Endothelial cell of umbilical vein (primary cell): ENCODE data around the gene CFP. TPM values are rescaled to one million over a fixed set of nuclear protein-coding genes. Genes with fewer than 3 reads are reported as not detected.
A peak's percentile ranks its signal among the peaks of the same experiment; 100 is the strongest.

ENCODE experiments used
- BruUV-seq: library from RNA; stranded (reverse); fragments of 400-500 nt; replicated peaks from 2 replicates; lab custom pipeline; 2021; lab: Mats Ljungman, UMichigan
- CTCF ChIA-PET: fragments of 300-600, 350-600 bp; sonication (Branson Sonifier 250); formaldehyde crosslinking; loops from one replicate; lab custom pipeline; 2021; ENCODE audit warnings: antibody characterized with exemption, inconsistent platforms; lab: Charles Lee
- POLR2A ChIA-PET: fragments of 300-600, 350-600 bp; sonication (Branson Sonifier 250); formaldehyde crosslinking; loops from one replicate; lab custom pipeline; 2021; ENCODE audit warnings: antibody characterized with exemption, inconsistent platforms; lab: Charles Lee
- DNase-seq: peaks from one replicate; pipeline ENCODE4 v3.0.0-alpha.2; 2011; ENCODE audit warnings: low read depth, low spot score
- FAIRE-seq: peaks from 2 replicates; lab custom pipeline; 2011; peaks lifted over from hg19 to GRCh38; lab: Jason Lieb, UNC
- H2AFZ ChIP-seq: 2 replicates; pipeline ENCODE4 v1.6.0; 2012; ENCODE audit warnings: low read depth, low read length, control low read depth, inconsistent platforms
- H3K27ac ChIP-seq: 2 replicates; pipeline ENCODE4 v1.5.1; 2011; ENCODE audit warnings: low read depth, mild to moderate bottlenecking, control low read depth, low read length, moderate library complexity; ENCODE audit not compliant: insufficient read depth
- H3K27me3 ChIP-seq, 2 experiments: 2 replicates each; pipeline versions ENCODE4 v1.6.0 to v1.6.1; 2011; ENCODE audit warnings: low read length in 2 of 2, mixed read lengths in 1 of 2; ENCODE audit not compliant: control insufficient read depth in 2 of 2, insufficient read depth in 2 of 2
- H3K36me3 ChIP-seq, 2 experiments: 2 replicates in 1 of 2; 3 replicates in 1 of 2; pipeline ENCODE4 v1.5.1; 2011; ENCODE audit warnings: low read length in 2 of 2, mild to moderate bottlenecking in 1 of 2, moderate library complexity in 1 of 2; ENCODE audit not compliant: control insufficient read depth in 2 of 2, insufficient read depth in 2 of 2; ENCODE audit errors: extremely low read depth in 1 of 2
- H3K4me1 ChIP-seq: 3 replicates; pipeline ENCODE4 v1.5.1; 2011; ENCODE audit warnings: mild to moderate bottlenecking, low read length; ENCODE audit not compliant: control insufficient read depth, insufficient read depth; ENCODE audit errors: extremely low read depth
- H3K4me2 ChIP-seq: 2 replicates; pipeline ENCODE4 v1.6.1; 2011; ENCODE audit warnings: low read length, control low read depth, mixed read lengths; ENCODE audit not compliant: insufficient read depth
- H3K4me3 ChIP-seq, 3 experiments: fragments of 200-600 bp in 1 of 3; sonication (generic), shearing (Covaris generic) in 1 of 3; replicated peaks in 1 of 3; 2 replicates each; pipeline ENCODE4 v1.5.1; 2011 to 2016; ENCODE audit warnings: control low read depth in 3 of 3, low read length in 3 of 3, mild to moderate bottlenecking in 2 of 3, inconsistent platforms in 1 of 3, low read depth in 1 of 3, moderate library complexity in 1 of 3; ENCODE audit not compliant: insufficient read depth in 1 of 3
- H3K79me2 ChIP-seq: 2 replicates; pipeline ENCODE4 v1.6.0; 2012; ENCODE audit warnings: low read length, inconsistent platforms; ENCODE audit not compliant: control insufficient read depth, insufficient read depth
- H3K9ac ChIP-seq: replicated peaks from 2 replicates; pipeline ENCODE3; 2011; ENCODE audit warnings: low read length, control low read depth; ENCODE audit not compliant: insufficient read depth; ENCODE audit errors: extremely low read depth
- H3K9me1 ChIP-seq: replicated peaks from 3 replicates; pipeline ENCODE4 v1.6.0; 2011; ENCODE audit warnings: mild to moderate bottlenecking, low read length; ENCODE audit not compliant: control insufficient read depth, insufficient read depth; ENCODE audit errors: extremely low read depth
- H3K9me3 ChIP-seq: replicated peaks from 2 replicates; pipeline ENCODE4 v1.5.1; 2012; ENCODE audit warnings: low read length, inconsistent platforms; ENCODE audit not compliant: control insufficient read depth, insufficient read depth
- H4K20me1 ChIP-seq: replicated peaks from 2 replicates; pipeline ENCODE3; 2011; ENCODE audit warnings: mild to moderate bottlenecking, low read length; ENCODE audit not compliant: control insufficient read depth, insufficient read depth; ENCODE audit errors: extremely low read depth
- EZH2 ChIP-seq: IDR thresholded peaks from 2 replicates; pipeline ENCODE4 v1.6.1; 2012; ENCODE audit warnings: borderline replicate concordance, low read depth, mild to moderate bottlenecking, moderate library complexity, low read length, inconsistent platforms; ENCODE audit not compliant: severe bottlenecking
- GATA2 ChIP-seq: IDR thresholded peaks from 2 replicates; pipeline ENCODE4 v1.7.0; 2011; ENCODE audit warnings: low read depth, mild to moderate bottlenecking, moderate library complexity, mixed read lengths, low read length; ENCODE audit not compliant: insufficient read length, insufficient read depth
- MYC ChIP-seq: IDR thresholded peaks from one replicate; pipeline ENCODE4 v1.6.1; 2011; ENCODE audit warnings: mild to moderate bottlenecking, low read depth, low read length
- dilution Hi-C: fragments of 300-500 bp; cut with MboI; formaldehyde crosslinking; loops from one replicate; pipeline ENCODE4 v1.15.0; 2019; ENCODE audit warnings: low sequenced_read_pairs; ENCODE audit not compliant: extremely low pct_ligation_motif_present
- intact Hi-C: fragments of 100-400 bp; cut with micrococcal nuclease; formaldehyde crosslinking; loops from one replicate; pipeline ENCODE4 v1.10.0; 2022
- polyA plus RNA-seq, 4 experiments: library from polyadenylated mRNA; depleted of rRNA in 3 of 4; stranded (reverse) in 3 of 4; unstranded in 1 of 4; fragments of >200 nt; gene quantifications; 2 replicates each; pipeline versions ENCODE4 v1.2.1 to v1.2.3, GENCODE V29; 2011 to 2012; ENCODE audit warnings: missing spikeins in 1 of 4
- total RNA-seq: library from RNA; stranded (reverse); gene quantifications from 2 replicates; pipeline ENCODE4 v1.2.3, GENCODE V29; 2021
- TF ChIP-seq, protein P1 (sequence below), 2 donors: IDR thresholded peaks; 1 replicate in 1 of 2; 2 replicates in 1 of 2; pipeline ENCODE4 v1.5.1; 2011; ENCODE audit warnings: low read length in 2 of 2, mild to moderate bottlenecking in 2 of 2, moderate library complexity in 2 of 2, control low read depth in 1 of 2, inconsistent platforms in 1 of 2, low read depth in 1 of 2; ENCODE audit not compliant: insufficient read depth in 1 of 2; ENCODE audit errors: extremely low read depth in 1 of 2

Gene CFP
- total and polyA plus RNA-seq, 2 donors (not counting 3 experiments of a cell fraction or from before 2014, with no cell fraction given) = 0.69 to 1.00 TPM

DNA sequence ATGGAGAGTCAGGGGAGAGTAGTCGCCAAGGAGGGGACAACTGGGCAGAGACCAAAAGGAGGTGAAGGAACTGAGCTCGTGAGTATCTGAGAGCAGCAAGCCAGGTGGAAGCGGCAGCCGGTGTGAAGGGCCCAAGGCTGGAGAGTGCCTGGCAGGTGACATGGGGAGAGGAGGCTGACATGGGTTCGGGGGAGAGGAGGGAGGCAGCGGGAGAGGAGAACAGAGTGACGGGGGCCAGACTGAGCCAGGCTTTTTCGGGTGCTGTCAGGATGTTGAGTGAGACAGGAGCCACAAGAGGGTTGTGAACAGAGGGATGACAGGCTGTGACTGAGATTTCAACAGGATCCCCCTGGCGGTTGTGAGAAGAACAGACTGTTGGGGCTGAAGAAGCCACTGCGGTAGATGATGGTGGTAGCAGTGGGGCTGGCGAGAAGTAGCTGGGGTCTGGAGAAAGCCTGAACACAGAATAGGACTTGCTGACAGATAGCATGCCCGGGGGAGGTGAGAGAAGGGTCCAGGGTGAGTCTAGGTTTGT, 14.9 kb upstream of the CFP start:
- no peaks in the 10 kb centered on the region for H3K9me3 ChIP-seq
- H3K9me1 ChIP-seq = no peaks in the 10 kb centered on the region
- peaks cover 9% of the 10 kb centered on the region for H3K4me1 ChIP-seq
- no peaks in the 10 kb centered on the region for H3K27me3 ChIP-seq
- H3K9ac ChIP-seq = no peak overlapping the region
- dilution Hi-C loops (no loop called here), intact Hi-C loops (loop anchor here (1.0 to 5.0 kb wide), 3 partner anchors 82 to 147 kb away; no protein-coding TSS in a partner anchor)
- BruUV-seq = no TSS peak
- ChIA-PET POLR2A (no interaction called here), CTCF (interaction anchor here (0.6 to 2.2 kb wide), 13 partner anchors 14 to 147 kb away, joined by 3 to 13 read pairs (median 6); no protein-coding TSS in a partner anchor)
- H3K4me3 ChIP-seq = no peak overlapping the region
- H3K36me3 ChIP-seq = peaks cover 0 to 2% of the 10 kb centered on the region in 2 experiments
- H3K79me2 ChIP-seq = peaks cover 10% of the 10 kb centered on the region
- TF ChIP-seq EZH2 (no peak), GATA2 (no peak), MYC (no peak)
- TF ChIP-seq, protein P1, sequence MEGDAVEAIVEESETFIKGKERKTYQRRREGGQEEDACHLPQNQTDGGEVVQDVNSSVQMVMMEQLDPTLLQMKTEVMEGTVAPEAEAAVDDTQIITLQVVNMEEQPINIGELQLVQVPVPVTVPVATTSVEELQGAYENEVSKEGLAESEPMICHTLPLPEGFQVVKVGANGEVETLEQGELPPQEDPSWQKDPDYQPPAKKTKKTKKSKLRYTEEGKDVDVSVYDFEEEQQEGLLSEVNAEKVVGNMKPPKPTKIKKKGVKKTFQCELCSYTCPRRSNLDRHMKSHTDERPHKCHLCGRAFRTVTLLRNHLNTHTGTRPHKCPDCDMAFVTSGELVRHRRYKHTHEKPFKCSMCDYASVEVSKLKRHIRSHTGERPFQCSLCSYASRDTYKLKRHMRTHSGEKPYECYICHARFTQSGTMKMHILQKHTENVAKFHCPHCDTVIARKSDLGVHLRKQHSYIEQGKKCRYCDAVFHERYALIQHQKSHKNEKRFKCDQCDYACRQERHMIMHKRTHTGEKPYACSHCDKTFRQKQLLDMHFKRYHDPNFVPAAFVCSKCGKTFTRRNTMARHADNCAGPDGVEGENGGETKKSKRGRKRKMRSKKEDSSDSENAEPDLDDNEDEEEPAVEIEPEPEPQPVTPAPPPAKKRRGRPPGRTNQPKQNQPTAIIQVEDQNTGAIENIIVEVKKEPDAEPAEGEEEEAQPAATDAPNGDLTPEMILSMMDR (IDR thresholded peaks at IDR 0.05; ENCODE audit: extremely low read depth in 1 of 2, insufficient read depth in 1 of 2, low read depth in 1 of 2, low read length in 2 of 2) = peak; percentile 21 to 42
- FAIRE-seq (no peak), DNase-seq (no peak)
- no peaks in the 10 kb centered on the region for H4K20me1 ChIP-seq
- H3K27ac ChIP-seq = no peak overlapping the region
- H3K4me2 ChIP-seq = no peak overlapping the region
- no peak overlapping the region for H2AFZ ChIP-seq
